SH-SY5Y (cell line): ENCODE data around the gene IFIT2.

Experiments used
- GATA2 ChIP-seq: IDR thresholded peaks from 2 replicates; pipeline ENCODE4 v1.6.1; 2011; ENCODE audit warnings: mild to moderate bottlenecking, low read depth, low read length
- GATA3 ChIP-seq: IDR thresholded peaks from 2 replicates; pipeline ENCODE4 v1.6.1; 2011; ENCODE audit warnings: low read depth, mild to moderate bottlenecking, low read length, moderate library complexity

DNA sequence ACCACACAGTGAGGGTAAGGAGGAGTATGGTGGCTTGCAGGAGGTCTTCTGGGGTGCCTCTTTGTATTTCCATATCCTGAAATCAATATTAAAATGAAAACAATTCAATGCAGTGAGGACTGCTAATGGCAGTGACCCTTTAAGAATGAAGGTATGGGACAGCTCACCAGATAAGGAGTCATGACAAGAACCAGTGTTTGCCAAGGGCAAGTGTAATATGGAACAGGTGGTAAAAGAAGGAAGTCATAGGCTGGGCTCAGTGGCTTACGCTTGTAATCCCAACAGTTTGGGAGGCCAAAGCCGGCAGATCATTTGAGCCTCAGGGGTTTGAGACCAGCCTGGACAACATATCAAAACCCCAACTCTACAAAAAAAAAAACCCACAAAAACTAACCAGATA is 30.3 kb upstream of the IFIT2 start:
- TF ChIP-seq GATA2 (no peak), GATA3 (no peak)
